Neural progenitor cell (in vitro differentiated cells): ENCODE measurements around the gene LRIT1.

ENCODE experiments used
- EZH2 ChIP-seq: fragments of 200-600 bp; sonication (generic); IDR thresholded peaks from 2 replicates; pipeline ENCODE4 v1.6.1; 2017; ENCODE audit warnings: antibody characterized with exemption, mild to moderate bottlenecking, moderate library complexity
- EZH2phosphoT487 ChIP-seq: fragments of 200-600 bp; sonication (generic); IDR thresholded peaks from 2 replicates; pipeline ENCODE4 v1.6.1; 2017; ENCODE audit warnings: antibody characterized with exemption
- TF ChIP-seq, protein P1 (sequence below): fragments of 200-600 bp; sonication (generic); IDR thresholded peaks from 2 replicates; pipeline ENCODE4 v1.5.1; 2017; ENCODE audit warnings: antibody characterized with exemption, mild to moderate bottlenecking

DNA sequence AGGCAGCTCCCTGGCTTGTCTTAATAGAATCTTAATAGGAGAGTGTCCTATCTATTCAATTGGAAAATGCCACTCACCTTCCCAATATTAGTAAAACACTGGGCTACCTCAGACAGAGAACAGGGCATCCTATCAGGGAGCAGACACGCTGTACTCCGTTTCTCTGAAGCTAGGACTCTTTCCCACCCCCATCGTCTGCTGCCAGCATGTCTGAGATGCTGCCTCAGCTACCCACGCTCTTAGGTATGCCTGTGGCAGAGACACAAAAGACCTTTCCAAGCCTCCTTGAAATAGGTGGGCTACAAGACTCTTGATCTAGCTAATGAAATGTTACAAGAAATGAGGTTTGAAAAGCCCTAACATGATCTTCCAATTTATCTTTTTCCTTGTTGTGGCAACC, 13.5 kb downstream of the LRIT1 start:
- TF ChIP-seq EZH2phosphoT487 (no peak), EZH2 (no peak)
- TF ChIP-seq, protein P1, sequence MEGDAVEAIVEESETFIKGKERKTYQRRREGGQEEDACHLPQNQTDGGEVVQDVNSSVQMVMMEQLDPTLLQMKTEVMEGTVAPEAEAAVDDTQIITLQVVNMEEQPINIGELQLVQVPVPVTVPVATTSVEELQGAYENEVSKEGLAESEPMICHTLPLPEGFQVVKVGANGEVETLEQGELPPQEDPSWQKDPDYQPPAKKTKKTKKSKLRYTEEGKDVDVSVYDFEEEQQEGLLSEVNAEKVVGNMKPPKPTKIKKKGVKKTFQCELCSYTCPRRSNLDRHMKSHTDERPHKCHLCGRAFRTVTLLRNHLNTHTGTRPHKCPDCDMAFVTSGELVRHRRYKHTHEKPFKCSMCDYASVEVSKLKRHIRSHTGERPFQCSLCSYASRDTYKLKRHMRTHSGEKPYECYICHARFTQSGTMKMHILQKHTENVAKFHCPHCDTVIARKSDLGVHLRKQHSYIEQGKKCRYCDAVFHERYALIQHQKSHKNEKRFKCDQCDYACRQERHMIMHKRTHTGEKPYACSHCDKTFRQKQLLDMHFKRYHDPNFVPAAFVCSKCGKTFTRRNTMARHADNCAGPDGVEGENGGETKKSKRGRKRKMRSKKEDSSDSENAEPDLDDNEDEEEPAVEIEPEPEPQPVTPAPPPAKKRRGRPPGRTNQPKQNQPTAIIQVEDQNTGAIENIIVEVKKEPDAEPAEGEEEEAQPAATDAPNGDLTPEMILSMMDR: no peak
